IPS-20b (cell line): Measurements from ENCODE around the gene DDX11.
"Not testable (repeated sequence)": the region's sequence is repeated elsewhere in the genome, so short reads cannot be mapped to it uniquely, and the experiment has no call there.

Experiments used
- H3K27ac ChIP-seq: one replicate; pipeline ENCODE4 v1.5.1; 2013; ENCODE audit warnings: low read length
- H3K27me3 ChIP-seq: 2 replicates; pipeline ENCODE4 v1.6.1; 2013; ENCODE audit warnings: mild to moderate bottlenecking, low read length, inconsistent platforms; ENCODE audit not compliant: insufficient read depth
- H3K36me3 ChIP-seq: 2 replicates; pipeline ENCODE4 v1.6.1; 2013; ENCODE audit warnings: low read depth, mild to moderate bottlenecking, inconsistent platforms, low read length, moderate library complexity; ENCODE audit not compliant: insufficient read depth
- H3K4me1 ChIP-seq: 2 replicates; pipeline ENCODE4 v1.6.1; 2013; ENCODE audit warnings: mild to moderate bottlenecking, control low read depth, inconsistent platforms, low read length, moderate library complexity; ENCODE audit not compliant: insufficient read depth
- H3K4me3 ChIP-seq: 2 replicates; pipeline ENCODE4 v1.5.1; 2013; ENCODE audit warnings: mild to moderate bottlenecking, low read length, inconsistent platforms
- H3K9ac ChIP-seq: 2 replicates; pipeline ENCODE4 v1.6.1; 2013; ENCODE audit warnings: low read depth, mild to moderate bottlenecking, inconsistent platforms, low read length, moderate library complexity
- H3K9me3 ChIP-seq: 2 replicates; pipeline ENCODE4 v1.6.1; 2013; ENCODE audit warnings: mild to moderate bottlenecking, low read depth, low read length, inconsistent platforms; ENCODE audit not compliant: insufficient read depth

Gene DDX11

DNA sequence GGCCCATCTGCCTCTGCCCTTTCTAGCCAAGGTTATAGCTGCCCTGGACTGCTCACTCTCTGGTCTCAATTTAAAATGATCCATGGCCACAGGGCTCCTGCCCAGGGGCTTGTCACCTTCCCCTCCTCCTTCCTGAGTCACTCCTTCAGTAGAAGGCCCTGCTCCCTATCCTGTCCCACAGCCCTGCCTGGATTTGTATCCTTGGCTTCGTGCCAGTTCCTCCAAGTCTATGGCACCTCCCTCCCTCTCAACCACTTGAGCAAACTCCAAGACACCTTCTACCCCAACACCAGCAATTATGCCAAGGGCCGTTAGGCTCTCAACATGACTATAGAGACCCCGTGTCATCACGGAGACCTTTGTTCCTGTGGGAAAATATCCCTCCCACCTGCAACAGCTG lies 30.6 kb downstream of the DDX11 start:
- H3K27ac ChIP-seq, H3K27me3 ChIP-seq, H3K4me1 ChIP-seq, H3K9ac ChIP-seq, H3K4me3 ChIP-seq, H3K9me3 ChIP-seq: not testable (repeated sequence)
- H3K36me3 ChIP-seq: peaks cover 44% of the 10 kb centered on the region

DNA sequence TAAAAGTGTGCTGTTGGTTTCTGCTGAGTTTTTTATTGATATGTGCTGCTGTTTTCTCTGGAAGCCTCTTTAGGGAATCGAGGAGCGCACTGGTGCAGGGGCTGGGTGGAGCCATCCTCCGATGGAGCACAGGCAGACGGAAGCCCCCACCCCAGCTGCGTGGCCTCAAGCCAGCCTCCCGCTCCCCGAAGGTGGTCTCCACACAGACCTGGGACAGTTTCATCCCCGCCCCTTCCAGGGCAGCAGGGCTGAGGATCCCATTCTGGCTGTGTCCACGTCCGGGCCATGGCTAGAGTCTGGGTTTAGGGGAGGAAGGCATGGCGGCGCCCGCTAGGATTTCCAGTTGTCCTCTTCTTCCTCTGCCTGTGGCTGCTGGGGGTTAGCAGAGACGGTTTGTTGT lies 31.1 kb downstream of the DDX11 start:
- not testable (repeated sequence) for H3K4me3 ChIP-seq, H3K9me3 ChIP-seq, H3K27ac ChIP-seq, H3K9ac ChIP-seq, H3K4me1 ChIP-seq, H3K27me3 ChIP-seq
- H3K36me3 ChIP-seq: peaks cover 44% of the 10 kb centered on the region

DNA sequence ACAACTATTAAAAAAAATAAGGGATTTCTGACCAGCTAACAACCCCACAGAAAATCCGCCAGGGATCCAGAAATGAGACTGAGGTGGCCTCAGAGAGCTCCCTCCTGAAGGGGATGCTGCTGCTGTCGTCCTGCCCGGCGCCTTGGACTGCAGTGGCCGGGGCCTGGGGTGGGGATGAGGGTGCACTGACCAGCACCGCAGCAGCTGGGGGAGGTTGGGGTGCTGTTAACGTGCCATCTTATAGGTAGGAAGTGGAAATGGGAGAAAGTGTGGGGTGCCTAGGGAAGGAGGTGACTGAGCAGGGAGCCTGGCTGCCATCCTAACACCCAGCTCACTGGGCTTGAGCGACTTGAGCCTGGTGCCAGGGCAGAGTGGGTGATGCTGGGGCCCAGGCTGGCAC lies 32.0 kb downstream of the DDX11 start:
- no peaks in the 10 kb centered on the region for H3K27me3 ChIP-seq
- H3K9me3 ChIP-seq: no peaks in the 10 kb centered on the region
- H3K27ac ChIP-seq: no peak overlapping the region
- peaks cover 38% of the 10 kb centered on the region for H3K36me3 ChIP-seq
- no peaks in the 10 kb centered on the region for H3K4me1 ChIP-seq
- H3K4me3 ChIP-seq: no peak overlapping the region
- H3K9ac ChIP-seq: no peak overlapping the region

DNA sequence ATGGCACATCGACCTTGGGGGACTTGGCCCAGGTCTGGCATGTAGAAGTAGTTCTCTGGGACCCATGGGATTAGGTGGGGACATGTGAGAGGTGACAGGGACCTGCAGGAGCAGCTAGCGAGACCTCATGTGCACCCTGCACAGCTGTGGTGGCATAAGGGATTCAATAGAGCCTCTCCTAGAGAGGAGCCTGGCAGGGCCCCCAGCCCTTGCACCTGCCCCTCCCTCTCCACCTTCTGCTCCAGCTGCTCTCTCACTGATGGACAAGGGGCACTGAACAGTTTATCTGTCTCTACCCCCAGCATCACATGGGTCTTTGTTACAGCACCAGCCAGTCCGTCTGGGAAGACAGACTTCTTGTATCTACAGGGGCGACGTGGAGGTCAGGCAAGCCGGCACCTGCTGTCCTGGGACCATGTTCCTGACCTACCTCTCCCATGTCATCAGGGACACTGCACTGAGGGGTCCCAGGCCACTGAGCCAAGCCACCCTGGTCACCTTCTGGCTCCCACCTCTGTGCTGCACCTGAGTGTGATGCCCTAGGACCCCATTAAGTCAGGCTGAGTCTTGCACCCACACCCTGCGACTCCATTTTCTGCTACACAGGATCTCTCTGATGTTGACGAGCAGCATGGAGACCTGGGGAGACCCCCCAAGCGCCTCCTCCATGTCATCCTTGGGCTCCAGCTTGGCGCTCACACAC lies 32.6 kb downstream of the DDX11 start:
- no peaks in the 10 kb centered on the region for H3K9me3 ChIP-seq
- H3K36me3 ChIP-seq: peaks cover 32% of the 10 kb centered on the region
- H3K4me3 ChIP-seq: no peak overlapping the region
- no peaks in the 10 kb centered on the region for H3K4me1 ChIP-seq
- H3K27ac ChIP-seq: no peak overlapping the region
- no peak overlapping the region for H3K9ac ChIP-seq
- no peaks in the 10 kb centered on the region for H3K27me3 ChIP-seq

DNA sequence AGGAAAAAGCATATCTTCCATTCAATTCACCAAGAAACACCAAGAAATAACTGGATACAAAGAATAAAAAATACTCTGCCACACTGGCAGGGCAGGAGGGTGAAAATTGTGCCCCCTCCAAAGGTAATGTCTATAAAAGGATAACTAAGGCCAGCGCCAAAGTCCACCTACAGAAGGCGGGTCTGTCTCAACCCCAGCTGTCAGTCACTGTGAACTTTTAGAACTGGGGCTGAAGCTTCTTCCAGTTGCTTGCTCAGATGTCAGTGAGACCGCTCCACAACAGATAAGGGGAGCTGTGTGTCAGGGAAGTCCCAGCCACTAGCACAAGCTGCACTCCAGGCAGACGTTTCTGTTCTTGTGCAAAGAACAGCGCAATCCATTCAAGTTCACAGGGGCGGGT lies 36.1 kb downstream of the DDX11 start:
- H3K4me3 ChIP-seq, H3K9ac ChIP-seq, H3K4me1 ChIP-seq, H3K36me3 ChIP-seq, H3K27ac ChIP-seq, H3K9me3 ChIP-seq, H3K27me3 ChIP-seq: not testable (repeated sequence)

DNA sequence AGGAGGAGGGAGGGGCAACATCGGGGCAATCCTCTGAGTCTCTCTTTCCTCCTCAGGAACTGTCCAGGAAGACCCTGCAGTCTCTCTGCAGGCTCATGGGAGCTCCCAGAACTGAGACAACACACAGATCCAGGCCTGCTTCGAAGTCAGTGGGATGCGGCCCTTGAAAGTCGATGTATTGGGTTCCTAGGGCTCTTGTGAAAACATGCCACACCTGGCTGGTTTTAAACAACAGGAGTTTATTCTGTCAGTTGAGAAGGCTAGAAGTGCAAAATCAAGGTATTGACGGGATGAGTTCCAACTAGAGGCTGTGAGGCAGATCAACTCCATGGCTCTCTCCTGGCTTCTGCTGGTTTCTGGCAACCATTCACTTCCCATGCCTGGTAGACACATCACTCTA lies 36.6 kb downstream of the DDX11 start:
- H3K27ac ChIP-seq: not testable (repeated sequence)

DNA sequence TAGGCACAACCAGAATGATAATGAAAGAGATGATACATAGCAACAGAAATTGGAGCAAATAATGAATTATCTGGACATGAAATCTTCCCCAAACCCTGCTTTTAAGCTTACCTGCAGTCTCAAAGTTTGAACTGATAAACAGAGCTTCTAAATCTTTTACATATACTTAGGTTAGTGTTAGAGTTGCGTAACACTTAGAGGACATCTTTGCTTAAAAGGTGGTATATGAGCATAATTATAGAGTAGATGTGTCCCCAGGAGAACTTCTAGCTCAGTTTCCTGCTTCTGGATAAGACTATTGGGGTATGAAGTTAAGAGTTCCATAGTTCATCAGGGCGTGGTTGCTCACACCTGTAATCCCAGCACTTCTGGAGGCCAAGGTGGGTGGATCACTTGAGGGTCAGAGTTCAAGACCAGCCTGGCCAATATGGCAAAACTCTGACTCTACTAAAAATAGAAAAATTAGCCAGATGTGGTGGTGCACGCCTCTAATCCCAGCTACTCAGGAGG lies 41.5 kb downstream of the DDX11 start:
- not testable (repeated sequence) for H3K9me3 ChIP-seq, H3K36me3 ChIP-seq, H3K9ac ChIP-seq, H3K4me1 ChIP-seq, H3K27ac ChIP-seq, H3K4me3 ChIP-seq
- H3K27me3 ChIP-seq: peaks cover 30% of the 10 kb centered on the region

More for the DNA sequence above, 36.6 kb downstream of the DDX11 start:
- H3K4me3 ChIP-seq, H3K36me3 ChIP-seq, H3K9ac ChIP-seq, H3K4me1 ChIP-seq, H3K9me3 ChIP-seq, H3K27me3 ChIP-seq: not testable (repeated sequence)

DNA sequence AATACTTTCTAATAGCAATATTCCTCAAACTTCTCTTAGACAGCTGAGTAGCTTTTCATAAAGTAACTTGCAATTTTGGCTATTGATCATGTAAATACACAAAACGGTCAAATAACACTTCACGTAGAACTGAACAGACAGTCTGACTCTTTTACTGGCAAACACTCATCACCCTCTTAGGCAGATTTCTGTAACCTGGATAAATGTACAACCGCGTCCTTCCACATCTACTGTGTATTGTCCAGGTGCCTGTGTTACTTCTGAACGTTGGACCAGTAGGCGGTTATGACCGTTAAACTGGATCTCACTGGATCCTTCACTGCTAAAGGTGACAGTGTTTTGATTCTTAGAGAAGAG lies 43.2 kb downstream of the DDX11 start:
- Histone ChIP-seq H3K4me3 (peak overlapping the region; percentile 74; the same call in 1 of the 2 replicates), H3K27me3 (peaks cover 30% of the 10 kb centered on the region), H3K9ac (peak overlapping the region; percentile 55; the same call in 1 of the 2 replicates)
- H3K4me1 ChIP-seq, H3K36me3 ChIP-seq, H3K9me3 ChIP-seq, H3K27ac ChIP-seq: not testable (repeated sequence)

DNA sequence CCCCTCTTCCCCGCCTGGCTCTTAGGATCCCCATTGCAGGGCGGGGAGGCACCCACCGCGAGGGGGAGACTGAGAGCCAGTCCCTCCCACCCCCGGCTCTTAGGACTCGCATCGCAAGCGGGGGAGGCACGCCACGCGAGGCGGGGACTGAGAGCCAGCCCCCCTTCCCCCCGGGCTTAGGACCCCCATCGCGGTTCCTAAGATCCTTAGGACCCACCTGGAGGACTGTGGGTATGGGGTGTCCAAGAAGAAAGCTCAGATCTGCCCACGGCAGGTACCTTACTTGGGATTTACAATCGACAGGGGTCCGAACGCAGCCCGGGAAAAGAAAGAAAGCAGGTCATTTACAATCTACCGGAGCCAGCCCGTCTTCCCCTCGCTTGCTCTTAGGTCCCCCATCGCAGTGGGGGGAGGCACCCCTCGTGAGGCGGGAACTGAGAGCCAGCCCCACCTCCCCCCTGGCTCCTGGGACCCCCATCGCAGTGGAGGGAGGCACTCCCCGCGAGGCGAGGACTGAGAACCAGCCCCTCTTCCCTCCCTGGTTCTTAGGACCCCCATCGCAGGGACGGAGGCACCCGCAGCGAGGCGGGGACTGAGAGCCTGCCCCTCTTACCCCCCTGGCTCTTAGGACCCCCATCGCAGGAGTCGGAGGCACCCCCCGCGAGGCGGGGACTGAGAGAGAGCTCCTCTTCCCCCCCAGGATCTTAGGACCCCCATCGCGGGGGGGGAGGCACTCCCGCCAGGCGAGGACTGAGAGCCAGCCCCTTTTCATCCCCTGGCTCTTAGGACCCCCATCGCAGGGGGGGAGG lies 43.7 kb downstream of the DDX11 start:
- Histone ChIP-seq H3K9me3 (no peaks in the 10 kb centered on the region), H3K36me3 (no peaks in the 10 kb centered on the region), H3K9ac (peak overlapping the region; percentile 55; the same call in 1 of the 2 replicates), H3K27ac (no peak overlapping the region), H3K4me3 (peak overlapping the region; percentile 74), H3K4me1 (no peaks in the 10 kb centered on the region; the same call in 1 of the 2 replicates), H3K27me3 (peaks cover 30% of the 10 kb centered on the region)

DNA sequence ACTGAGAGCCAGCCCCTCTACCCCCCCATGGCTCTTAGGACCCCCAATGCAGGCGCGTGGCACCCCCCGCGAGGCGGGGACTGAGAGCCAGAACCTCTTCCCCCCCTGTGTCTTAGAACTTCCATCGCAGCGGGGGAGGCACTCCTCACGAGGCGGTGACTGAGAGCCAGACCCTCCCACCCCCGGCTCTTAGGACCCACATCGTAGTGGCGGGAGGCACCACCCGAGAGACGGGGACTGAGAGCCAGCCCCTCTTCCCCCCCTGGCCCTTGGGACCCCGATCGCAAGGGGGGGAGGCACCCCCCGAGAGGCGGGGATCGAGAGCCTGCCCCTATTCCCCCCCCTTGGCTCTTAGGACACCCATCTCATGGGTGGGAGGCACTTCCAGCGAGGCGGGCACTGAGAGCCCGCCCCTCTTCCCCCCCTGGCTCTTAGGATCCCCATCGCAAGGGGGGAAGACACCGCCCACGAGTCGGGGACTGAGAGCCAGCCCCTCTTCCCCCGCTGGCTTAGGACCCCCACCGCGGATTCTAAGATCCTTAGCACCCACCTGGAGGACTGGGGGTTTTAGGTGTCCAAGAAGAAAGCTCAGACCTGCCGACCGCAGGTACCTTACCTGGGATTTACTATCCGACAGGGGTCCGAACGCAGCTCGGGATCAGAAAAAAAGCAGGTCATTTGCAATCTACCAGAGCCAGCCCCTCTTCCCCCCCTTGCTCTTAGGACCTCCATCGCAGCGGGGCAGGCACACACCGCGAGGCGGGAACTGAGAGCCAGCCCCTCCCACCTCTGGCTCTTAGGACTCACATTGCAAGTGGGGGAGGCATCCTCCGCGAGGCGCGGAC lies 44.9 kb downstream of the DDX11 start:
- H3K4me3 ChIP-seq: peak overlapping the region; percentile 74
- no peaks in the 10 kb centered on the region for H3K36me3 ChIP-seq
- H3K27ac ChIP-seq: no peak overlapping the region
- H3K4me1 ChIP-seq: no peaks in the 10 kb centered on the region; the same call in 1 of the 2 replicates
- peak overlapping the region; percentile 15; the same call in 1 of the 2 replicates for H3K9ac ChIP-seq
- peaks cover 30% of the 10 kb centered on the region for H3K27me3 ChIP-seq
- no peaks in the 10 kb centered on the region for H3K9me3 ChIP-seq

DNA sequence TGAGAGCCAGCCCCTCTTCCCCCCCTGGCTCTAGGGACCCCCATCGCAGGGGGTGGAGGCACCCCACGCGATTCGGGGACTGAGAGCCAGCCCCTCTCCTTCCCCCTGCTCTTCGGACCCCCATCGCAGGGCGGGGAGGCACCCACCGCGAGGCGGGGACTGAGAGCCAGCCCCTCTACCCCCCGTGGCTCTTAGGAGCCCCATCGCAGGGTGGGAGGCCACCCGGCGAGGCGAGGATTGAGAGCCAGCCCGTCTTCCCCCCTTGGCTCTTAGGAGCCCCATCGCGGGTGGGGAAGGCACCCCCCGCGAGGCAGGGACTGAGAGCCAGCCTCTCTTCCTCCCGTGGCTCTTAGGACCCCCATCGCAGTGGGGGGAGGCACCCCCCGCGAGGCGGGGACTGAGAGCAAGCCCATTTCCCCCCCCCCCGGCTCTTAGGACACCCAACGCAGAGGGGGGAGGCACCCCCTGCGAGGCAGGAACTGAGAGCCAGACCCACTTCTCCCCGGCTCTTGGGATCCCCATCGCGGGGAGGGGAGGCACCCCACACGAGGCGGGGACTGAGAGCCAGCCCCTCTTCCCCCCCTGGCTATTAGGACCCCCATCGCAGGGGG lies 45.6 kb downstream of the DDX11 start:
- peaks cover 30% of the 10 kb centered on the region for H3K27me3 ChIP-seq
- H3K9me3 ChIP-seq: no peaks in the 10 kb centered on the region
- H3K27ac ChIP-seq: no peak overlapping the region
- no peaks in the 10 kb centered on the region; the same call in 1 of the 2 replicates for H3K4me1 ChIP-seq
- no peaks in the 10 kb centered on the region for H3K36me3 ChIP-seq
- peak overlapping the region; percentile 74 for H3K4me3 ChIP-seq
- H3K9ac ChIP-seq: peak overlapping the region; percentile 15; the same call in 1 of the 2 replicates
